HepG2 (cell line): ENCODE measurements around the gene DLG2. TPM values are rescaled to one million over a fixed set of nuclear protein-coding genes. Genes with fewer than 3 reads are reported as not detected.

ENCODE experiments used
- ATAC-seq: fragments of 200-7000 bp; cut with Tn5 transposase; 3 replicates; pipeline ENCODE4 v1.9.1; 2020; ENCODE audit warnings: mild to moderate bottlenecking, moderate library complexity
- BruUV-seq: library from RNA; stranded (reverse); fragments of 400-500 nt; replicated peaks from 2 replicates; lab custom pipeline; 2021; lab: Mats Ljungman, UMichigan
- CTCF ChIA-PET: fragments of 300-600 bp; formaldehyde crosslinking; extraction: SDS; loops from one replicate; lab custom pipeline; 2021; ENCODE audit warnings: low total read pairs, inconsistent platforms, low intra/inter-chr PET ratio; lab: Yijun Ruan, JAX
- POLR2A ChIA-PET: fragments of 350-600 bp; sonication (Branson Sonifier 250); formaldehyde crosslinking; loops from one replicate; lab custom pipeline; 2020; ENCODE audit warnings: antibody characterized with exemption, inconsistent platforms; lab: Yijun Ruan, JAX
- DNase-seq: peaks from one replicate; pipeline ENCODE4 v3.0.0-alpha.2; 2015; ENCODE audit warnings: low spot score
- FAIRE-seq: peaks from 3 replicates; lab custom pipeline; 2011; peaks lifted over from hg19 to GRCh38; lab: Jason Lieb, UNC
- H2AFZ ChIP-seq: one replicate; pipeline ENCODE4 v1.6.1; 2011; ENCODE audit warnings: low read length, inconsistent platforms
- H3K27ac ChIP-seq: fragments of 300-600 bp; 3 replicates; pipeline ENCODE4 v1.8.0; 2011; ENCODE audit warnings: mixed run types, mild to moderate bottlenecking, mixed read lengths, low read length, inconsistent platforms; ENCODE audit not compliant: insufficient read depth; ENCODE audit errors: extremely low read length
- H3K27me3 ChIP-seq, 2 experiments: fragments of 200-600 bp in 1 of 2; 2 replicates in 1 of 2; 3 replicates in 1 of 2; pipeline versions ENCODE4 v1.6.0 to v1.8.0; 2011; ENCODE audit warnings: low read length in 2 of 2, mild to moderate bottlenecking in 2 of 2, moderate library complexity in 2 of 2, inconsistent platforms in 1 of 2; ENCODE audit not compliant: insufficient read depth in 2 of 2, control insufficient read depth in 1 of 2
- H3K36me3 ChIP-seq, 2 experiments: fragments of 200-600 bp in 1 of 2; replicated peaks in 1 of 2; 2 replicates in 1 of 2; 3 replicates in 1 of 2; pipeline versions ENCODE4 v1.5.1 to v1.8.0; 2011; ENCODE audit warnings: low read length in 2 of 2, inconsistent platforms in 1 of 2; ENCODE audit not compliant: insufficient read depth in 2 of 2, control insufficient read depth in 1 of 2
- H3K4me1 ChIP-seq: 2 replicates; pipeline ENCODE4 v1.5.1; 2012; ENCODE audit warnings: low read length, inconsistent platforms; ENCODE audit not compliant: insufficient read depth
- H3K4me2 ChIP-seq: 2 replicates; pipeline ENCODE4 v1.6.0; 2011; ENCODE audit warnings: low read depth, low read length, inconsistent platforms
- H3K4me3 ChIP-seq, 3 experiments: fragments of 200-600 bp in 1 of 3; sonication (generic), shearing (Covaris generic) in 1 of 3; replicated peaks in 1 of 3; 2 replicates each; pipeline ENCODE4 v1.5.1; 2011 to 2016; ENCODE audit warnings: low read length in 3 of 3, inconsistent platforms in 2 of 3, low read depth in 2 of 3, mild to moderate bottlenecking in 2 of 3, control low read depth in 1 of 3, mixed read lengths in 1 of 3; ENCODE audit not compliant: insufficient read depth in 1 of 3
- H3K79me2 ChIP-seq: one replicate; pipeline ENCODE4 v1.6.1; 2011; ENCODE audit warnings: low read length, inconsistent platforms; ENCODE audit not compliant: insufficient read depth
- H3K9ac ChIP-seq: 2 replicates; pipeline ENCODE4 v1.6.0; 2011; ENCODE audit warnings: mild to moderate bottlenecking, low read depth, low read length, inconsistent platforms; ENCODE audit not compliant: insufficient read depth
- H3K9me3 ChIP-seq: 2 replicates; pipeline ENCODE4 v1.5.1; 2012; ENCODE audit warnings: mild to moderate bottlenecking, low read length
- H4K20me1 ChIP-seq: 2 replicates; pipeline ENCODE4 v1.6.0; 2011; ENCODE audit warnings: inconsistent platforms, mild to moderate bottlenecking, low read length, moderate library complexity; ENCODE audit not compliant: insufficient read depth
- KAT8 ChIP-seq: IDR thresholded peaks from 2 replicates; pipeline ENCODE4 v1.6.1; 2016; ENCODE audit warnings: missing genetic modification reagents, missing compliant biosample characterization
- LRRFIP1 ChIP-seq: sonication (generic); formaldehyde crosslinking; conservative IDR thresholded peaks from 2 replicates; pipeline ENCODE4 v1.4.0; 2020; ENCODE audit warnings: missing genetic modification reagents
- ONECUT2 ChIP-seq: sonication (generic); formaldehyde crosslinking; IDR thresholded peaks from 2 replicates; pipeline ENCODE4 v1.4.0; 2020; ENCODE audit warnings: missing genetic modification reagents
- RFX1 ChIP-seq: fragments of 450-650 bp; IDR thresholded peaks from 2 replicates; pipeline ENCODE4 v1.6.1; 2017
- RFXAP ChIP-seq: sonication (generic); formaldehyde crosslinking; IDR thresholded peaks from 2 replicates; pipeline ENCODE4 v1.4.0; 2020; ENCODE audit warnings: missing genetic modification reagents, borderline replicate concordance
- RORA ChIP-seq: sonication (generic); formaldehyde crosslinking; IDR thresholded peaks from 2 replicates; pipeline ENCODE4 v1.5.0; 2020; ENCODE audit warnings: mild to moderate bottlenecking, missing genetic modification reagents, moderate library complexity
- SCMH1 ChIP-seq: sonication (generic); formaldehyde crosslinking; IDR thresholded peaks from 2 replicates; pipeline ENCODE4 v1.9.0; 2021; ENCODE audit warnings: missing genetic modification reagents, mild to moderate bottlenecking, borderline replicate concordance
- SP2 ChIP-seq: sonication (generic); formaldehyde crosslinking; IDR thresholded peaks from 2 replicates; pipeline ENCODE4 v1.5.1; 2020; ENCODE audit warnings: mild to moderate bottlenecking, missing genetic modification reagents
- TMF1 ChIP-seq: sonication (generic); formaldehyde crosslinking; IDR thresholded peaks from 2 replicates; pipeline ENCODE4 v1.8.1; 2022; ENCODE audit warnings: low read depth, missing genetic modification reagents
- TOE1 ChIP-seq: sonication (generic); formaldehyde crosslinking; IDR thresholded peaks from 2 replicates; pipeline ENCODE4 v1.4.0; 2020; ENCODE audit warnings: mild to moderate bottlenecking, missing genetic modification reagents
- ZBTB25 ChIP-seq: IDR thresholded peaks from 2 replicates; pipeline ENCODE4 v1.6.1; 2018; ENCODE audit warnings: missing genetic modification reagents
- ZBTB42 ChIP-seq: sonication (generic); formaldehyde crosslinking; IDR thresholded peaks from 2 replicates; pipeline ENCODE4 v1.5.0; 2020; ENCODE audit warnings: mild to moderate bottlenecking, missing genetic modification reagents
- ZFP37 ChIP-seq: sonication (generic); formaldehyde crosslinking; IDR thresholded peaks from 2 replicates; pipeline ENCODE4 v1.4.0; 2020; ENCODE audit warnings: missing genetic modification reagents, borderline replicate concordance
- ZNF33A ChIP-seq: sonication (generic); formaldehyde crosslinking; IDR thresholded peaks from 2 replicates; pipeline ENCODE4 v1.5.1; 2020; ENCODE audit warnings: missing genetic modification reagents, mild to moderate bottlenecking, moderate library complexity, borderline replicate concordance
- ZNF569 ChIP-seq: sonication (generic); formaldehyde crosslinking; IDR thresholded peaks from 2 replicates; pipeline ENCODE4 v1.5.0; 2020; ENCODE audit warnings: mild to moderate bottlenecking, missing genetic modification reagents, moderate library complexity, borderline replicate concordance
- ZNF720 ChIP-seq: sonication (generic); formaldehyde crosslinking; IDR thresholded peaks from 2 replicates; pipeline ENCODE4 v1.4.0; 2020; ENCODE audit warnings: missing genetic modification reagents
- ZNF777 ChIP-seq: sonication (generic); formaldehyde crosslinking; IDR thresholded peaks from 2 replicates; pipeline ENCODE4 v1.4.0; 2020; ENCODE audit warnings: missing genetic modification reagents
- ZXDC ChIP-seq: sonication (generic); formaldehyde crosslinking; IDR thresholded peaks from 2 replicates; pipeline ENCODE4 v1.5.0; 2020; ENCODE audit warnings: mild to moderate bottlenecking, missing genetic modification reagents
- WGBS: methylation state at CpG from one replicate; pipeline ENCODE4 v1.1.6; 2017; ENCODE audit warnings: low lambda C conversion rate; 5-methylcytosine and 5-hydroxymethylcytosine counted together
- in situ Hi-C: cut with HindIII; loops from 2 replicates; pipeline ENCODE4 v1.10.0; 2017; ENCODE audit warnings: low pct_unique_long_range_greater_than_20kb; ENCODE audit not compliant: extremely low pct_ligation_motif_present
- intact Hi-C: fragments of 100-400 bp; cut with micrococcal nuclease; formaldehyde crosslinking; loops from one replicate; pipeline ENCODE4 v1.10.0; 2022; ENCODE audit not compliant: unreplicated experiment
- polyA plus RNA-seq, 8 experiments: library from polyadenylated mRNA; depleted of rRNA in 3 of 8; stranded (reverse) in 7 of 8; unstranded in 1 of 8; fragments of >200 nt; fragmentation: Illumina TruSeq in 4 of 8; extraction: Trizol in 4 of 8; gene quantifications; 2 replicates each; pipeline versions ENCODE4 v1.2.1 to v1.2.3, GENCODE V29; 2011 to 2016; ENCODE audit warnings: low read depth in 4 of 8, missing spikeins in 1 of 8, mixed read lengths in 1 of 8; ENCODE audit not compliant: insufficient read depth in 1 of 8
- total RNA-seq, 5 experiments: library from RNA; depleted of rRNA; stranded (reverse); fragments of >200 nt; fragmentation: Illumina TruSeq; extraction: Trizol; gene quantifications; 2 replicates each; pipeline ENCODE4 v1.2.3, GENCODE V29; 2016; ENCODE audit warnings: low read depth in 1 of 5
- TF ChIP-seq, protein P1 (sequence below): IDR thresholded peaks from 2 replicates; pipeline ENCODE4 v1.6.1; 2012; ENCODE audit warnings: inconsistent platforms

DLG2 gene
- total and polyA plus RNA-seq, 2 of the 13 experiments (the other 11 are each of a cell fraction or from before 2014, with no cell fraction given), result 0.46 to 1.0 TPM

DNA sequence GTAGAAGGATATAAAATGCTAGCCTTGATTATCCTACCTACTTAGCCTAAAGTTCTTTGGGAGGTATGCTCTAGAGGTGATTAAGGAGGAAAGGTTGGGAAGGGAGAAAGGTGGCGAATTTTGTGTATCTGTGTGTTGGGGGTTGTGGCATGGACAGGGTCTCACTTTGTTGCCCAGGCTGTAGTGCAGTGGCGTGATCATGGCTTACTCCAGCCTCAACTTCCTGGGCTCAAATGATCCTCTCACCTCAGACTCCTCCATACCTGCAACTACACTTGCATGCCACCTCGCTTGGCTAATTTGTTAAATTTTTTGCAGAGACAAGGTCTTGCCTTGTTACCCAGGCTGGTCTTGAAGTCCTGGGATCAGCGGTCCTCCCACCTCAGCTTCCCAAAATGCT is 1094.8 kb downstream of the DLG2 start:
- no peak overlapping the region for H3K9ac ChIP-seq
- FAIRE-seq (no peak), ATAC-seq (no peak), DNase-seq (no peak)
- no peaks in the 10 kb centered on the region for H4K20me1 ChIP-seq
- ChIA-PET POLR2A (no interaction called here), CTCF (no interaction called here)
- no peaks in the 10 kb centered on the region for H3K4me1 ChIP-seq
- no peaks in the 10 kb centered on the region for H3K36me3 ChIP-seq
- in situ Hi-C loops, result loop anchor here (25.0 kb wide), 1 partner anchor 695 kb away; no protein-coding TSS in a partner anchor
- intact Hi-C loops, result no loop called here
- H2AFZ ChIP-seq, result no peak overlapping the region
- no peaks in the 10 kb centered on the region for H3K27me3 ChIP-seq
- no peaks in the 10 kb centered on the region for H3K79me2 ChIP-seq
- WGBS, result 0% methylated on average over 4 of the region's 4 CpGs
- no peak overlapping the region for H3K27ac ChIP-seq
- TF ChIP-seq TMF1 (CRISPR knock-in tag) (no peak), SP2 (CRISPR knock-in tag) (no peak), ZFP37 (CRISPR knock-in tag) (no peak), ONECUT2 (CRISPR knock-in tag) (no peak), RFXAP (no peak), KAT8 (CRISPR knock-in tag) (no peak), ZXDC (CRISPR knock-in tag) (no peak), SCMH1 (CRISPR knock-in tag) (no peak), ZBTB25 (CRISPR knock-in tag) (no peak), RORA (CRISPR knock-in tag) (no peak), TOE1 (CRISPR knock-in tag) (no peak), ZBTB42 (CRISPR knock-in tag) (no peak), ZNF569 (no peak), RFX1 (no peak), ZNF720 (no peak), ZNF777 (no peak), ZNF33A (CRISPR knock-in tag) (no peak), LRRFIP1 (CRISPR knock-in tag) (no peak)
- TF ChIP-seq, protein P1, sequence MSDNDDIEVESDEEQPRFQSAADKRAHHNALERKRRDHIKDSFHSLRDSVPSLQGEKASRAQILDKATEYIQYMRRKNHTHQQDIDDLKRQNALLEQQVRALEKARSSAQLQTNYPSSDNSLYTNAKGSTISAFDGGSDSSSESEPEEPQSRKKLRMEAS, result no peak
- no TSS peak for BruUV-seq
- no peaks in the 10 kb centered on the region for H3K9me3 ChIP-seq
- no peak overlapping the region for H3K4me2 ChIP-seq
- H3K4me3 ChIP-seq, result no peak overlapping the region
